Measurements from ENCODE around the gene B4GALNT3. TPM values are rescaled to one million over a fixed set of nuclear protein-coding genes. Genes with fewer than 3 reads are reported as not detected.

B4GALNT3 gene
- total and polyA plus RNA-seq, 2 of the 13 experiments (the other 11 are each of a cell fraction or from before 2014, with no cell fraction given), result 3.2 to 4.4 TPM

GRCh38 chr12:470133-470532 is 10.4 kb downstream of the B4GALNT3 start (continued):
- no peak for TF ChIP-seq ZBTB40 (IDR thresholded peaks at IDR 0.05)
- TF ChIP-seq ZBTB40 (CRISPR knock-in tag; IDR thresholded peaks at IDR 0.05), result no peak
- no peak for TF ChIP-seq USF2 (IDR thresholded peaks at IDR 0.05; ENCODE audit: low read depth, low read length)
- TF ChIP-seq USF2 (CRISPR knock-in tag; IDR thresholded peaks at IDR 0.05; ENCODE audit: borderline replicate concordance), result no peak
